ENCODE data around the gene TES. TPM values are rescaled to one million over a fixed set of nuclear protein-coding genes. Genes with fewer than 3 reads are reported as not detected.

TES gene
- total RNA-seq, 2 experiments from 2014 or later = 84.8 to 97.5 TPM

DNA sequence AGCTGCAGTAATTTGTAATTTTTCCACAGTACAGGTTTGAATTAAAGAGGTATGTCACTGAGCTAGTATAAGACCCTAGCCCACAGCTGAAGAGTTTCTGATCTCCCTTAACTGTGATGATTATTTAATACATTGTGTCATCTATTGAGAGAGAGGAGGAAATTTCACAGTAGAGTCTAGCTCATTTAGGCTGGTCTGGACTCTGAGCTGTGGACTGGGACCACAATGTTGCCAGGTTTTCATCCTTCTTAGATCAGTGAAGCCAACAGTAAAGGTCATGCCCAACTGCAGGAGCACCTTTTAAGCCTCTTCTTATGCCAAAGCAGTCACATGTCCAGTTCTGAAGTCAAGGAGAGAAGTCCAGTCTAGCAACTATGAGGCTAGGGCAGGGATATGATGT is 8.9 kb downstream of the TES start:
- ATAC-seq (no peak), DNase-seq (no peak)
- ChIA-PET POLR2A (interaction anchor here (0.8 kb wide), 1 partner anchor 9 kb away, joined by 5 read pairs; the partner anchor contains the start of gene TES), CTCF (interaction anchor here (0.6 to 2.5 kb wide), 8 partner anchors 9 to 46 kb away, joined by 3 to 8 read pairs (median 4); partner anchors contain the start of gene TES)
- no peaks in the 10 kb centered on the region for H3K27me3 Mint-ChIP-seq
- intact Hi-C loops (cut with DNase I, micrococcal nuclease) = loop anchor here (10.0 kb wide), 4 partner anchors 736 to 1966 kb away; partner anchors contain the start of genes MDFIC (in 2 of the 2), LSM8 (in 1 of the 2) and ST7 (in 1 of the 2)
- H3K4me1 Mint-ChIP-seq = peaks cover 85% of the 10 kb centered on the region
- no peak overlapping the region for H3K27ac Mint-ChIP-seq
- peaks cover 12% of the 10 kb centered on the region for H3K36me3 Mint-ChIP-seq (ENCODE audit: low read depth)
- no peaks in the 10 kb centered on the region for H3K9me3 Mint-ChIP-seq (ENCODE audit: low read depth)
- H3K4me3 Mint-ChIP-seq = no peak overlapping the region

DNA sequence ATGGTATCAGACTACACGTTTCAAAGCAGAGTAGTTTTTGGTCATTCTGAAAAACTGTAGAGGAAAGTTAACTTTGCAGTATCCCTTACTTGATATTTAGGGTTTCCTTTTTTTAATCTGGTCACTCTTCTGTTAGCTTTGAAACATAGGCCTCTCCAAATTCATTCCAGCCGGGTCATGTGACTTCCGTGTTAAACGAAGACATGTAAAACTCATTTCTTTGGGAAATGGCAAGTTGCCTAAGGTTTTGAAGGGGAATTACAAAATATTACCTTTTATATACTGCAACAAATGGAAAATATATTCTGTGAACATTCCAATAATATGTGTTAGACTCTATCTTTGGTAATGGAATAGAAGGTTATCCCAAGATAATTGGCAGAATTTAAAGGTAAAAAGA is 9.5 kb downstream of the TES start:
- DNase-seq = no peak
- ATAC-seq = no peak
- Mint-ChIP-seq H3K4me3 (no peak overlapping the region), H3K27ac (no peak overlapping the region), H3K36me3 (ENCODE audit: low read depth) (peaks cover 8% of the 10 kb centered on the region), H3K27me3 (no peaks in the 10 kb centered on the region), H3K4me1 (peaks cover 85% of the 10 kb centered on the region), H3K9me3 (ENCODE audit: low read depth) (no peaks in the 10 kb centered on the region)
- ChIA-PET CTCF (interaction anchor here (0.6 to 2.5 kb wide), 10 partner anchors 9 to 768 kb away, joined by 3 to 8 read pairs (median 4); partner anchors contain the start of gene TES), POLR2A (no interaction called here)
- intact Hi-C loops (cut with DNase I, micrococcal nuclease) = loop anchor here (10.0 kb wide), 4 partner anchors 735 to 1965 kb away; partner anchors contain the start of genes MDFIC (in 2 of the 2), LSM8 (in 1 of the 2) and ST7 (in 1 of the 2)

DNA sequence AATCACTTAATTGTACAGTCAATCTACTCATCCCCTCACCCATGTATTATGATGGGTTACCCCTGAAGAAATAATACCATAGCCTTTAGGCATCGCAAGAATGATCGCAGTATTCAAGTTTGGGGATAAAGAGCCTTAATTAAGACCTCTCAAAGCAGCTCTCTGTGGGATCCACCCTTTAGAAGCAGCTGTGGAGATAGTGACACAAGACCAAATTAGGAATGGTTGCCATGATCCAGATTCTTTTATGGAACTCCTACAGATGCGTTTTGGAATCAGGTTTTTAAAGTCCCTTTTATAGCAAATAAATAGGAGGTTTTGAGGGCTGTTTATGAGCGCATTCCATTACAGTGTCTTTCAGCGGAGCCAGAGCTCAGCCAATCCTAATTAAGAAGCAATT is 12.2 kb downstream of the TES start:
- ChIA-PET POLR2A (no interaction called here), CTCF (no interaction called here)
- Mint-ChIP-seq H3K27ac (no peak overlapping the region), H3K36me3 (ENCODE audit: low read depth) (peaks cover 2% of the 10 kb centered on the region), H3K4me3 (no peak overlapping the region), H3K4me1 (peaks cover 83% of the 10 kb centered on the region), H3K27me3 (no peaks in the 10 kb centered on the region), H3K9me3 (ENCODE audit: low read depth) (no peaks in the 10 kb centered on the region)
- no peak for DNase-seq
- no peak for ATAC-seq
- intact Hi-C loops (cut with DNase I, micrococcal nuclease) = no loop called here

DNA sequence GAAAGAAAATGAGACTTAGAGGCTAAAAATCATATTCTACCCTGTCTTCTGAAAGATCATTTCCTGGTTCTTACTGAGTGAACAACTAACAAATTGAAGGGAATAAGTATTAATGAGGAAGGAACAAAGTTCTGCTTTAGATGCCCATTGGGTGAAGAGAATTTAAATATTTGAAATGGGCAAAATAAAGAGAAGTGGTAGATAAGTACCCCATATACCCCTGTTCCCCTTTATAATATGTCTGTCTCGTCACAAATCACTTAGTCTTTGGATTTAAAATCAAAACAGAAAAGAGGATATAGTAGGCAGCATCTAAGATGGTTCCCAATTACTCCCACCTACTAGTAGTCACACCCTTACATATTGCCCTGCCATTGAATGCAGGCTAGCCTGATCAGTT is 13.2 kb downstream of the TES start:
- Mint-ChIP-seq H3K9me3 (ENCODE audit: low read depth) (no peaks in the 10 kb centered on the region), H3K27me3 (no peaks in the 10 kb centered on the region), H3K4me1 (peaks cover 83% of the 10 kb centered on the region), H3K4me3 (no peak overlapping the region), H3K27ac (peak overlapping the region; percentile 64), H3K36me3 (ENCODE audit: low read depth) (no peaks in the 10 kb centered on the region)
- no peak for DNase-seq
- no peak for ATAC-seq
- ChIA-PET CTCF (interaction anchor here (0.6 to 0.9 kb wide), 2 partner anchors 43 to 362 kb away, joined by 3 to 5 read pairs; no protein-coding TSS in a partner anchor), POLR2A (no interaction called here)
- intact Hi-C loops (cut with DNase I, micrococcal nuclease) = no loop called here

DNA sequence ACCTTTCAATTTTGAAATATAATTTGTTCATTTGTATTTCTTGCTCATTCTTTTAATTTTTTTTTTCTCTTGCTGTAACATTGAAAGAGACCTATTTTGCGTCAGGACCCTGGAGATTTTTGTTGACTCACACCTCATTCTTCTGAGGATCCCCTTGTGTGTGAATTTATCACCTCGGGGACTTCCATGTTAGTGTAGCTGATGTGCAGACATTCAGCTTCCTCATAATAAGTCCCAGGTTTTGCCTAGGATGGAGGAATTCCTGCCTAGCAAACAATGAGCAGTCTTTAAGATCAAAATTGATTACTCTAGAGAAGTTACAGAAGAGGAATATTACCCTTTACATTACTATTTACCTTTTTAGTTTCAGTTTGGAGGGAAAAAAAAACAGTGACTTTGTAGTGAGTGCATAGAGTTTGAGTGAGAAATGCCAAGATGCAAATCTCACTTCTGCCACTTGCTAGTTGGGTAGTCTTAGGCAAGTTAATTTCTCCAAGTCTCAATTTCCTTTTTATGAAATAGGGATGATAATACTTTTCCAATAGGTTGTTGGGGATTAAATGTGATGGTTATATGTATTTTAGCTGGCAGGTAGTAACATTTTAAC is 14.3 kb downstream of the TES start:
- H3K27me3 Mint-ChIP-seq = no peaks in the 10 kb centered on the region
- peaks cover 82% of the 10 kb centered on the region for H3K4me1 Mint-ChIP-seq
- H3K4me3 Mint-ChIP-seq = peak overlapping the region; percentile 7
- DNase-seq = no peak
- ChIA-PET CTCF (interaction anchor here (0.6 to 3.1 kb wide), 7 partner anchors 8 to 361 kb away, joined by 3 to 14 read pairs (median 5); partner anchors contain the start of gene TES), POLR2A (no interaction called here)
- peaks cover 4% of the 10 kb centered on the region for H3K36me3 Mint-ChIP-seq (ENCODE audit: low read depth)
- peak overlapping the region; percentile 64 for H3K27ac Mint-ChIP-seq
- no peaks in the 10 kb centered on the region for H3K9me3 Mint-ChIP-seq (ENCODE audit: low read depth)
- intact Hi-C loops (cut with DNase I, micrococcal nuclease) = loop anchor here (1.0 kb wide), 1 partner anchor 9 kb away; no protein-coding TSS in a partner anchor
- ATAC-seq = peak; percentile 65

DNA sequence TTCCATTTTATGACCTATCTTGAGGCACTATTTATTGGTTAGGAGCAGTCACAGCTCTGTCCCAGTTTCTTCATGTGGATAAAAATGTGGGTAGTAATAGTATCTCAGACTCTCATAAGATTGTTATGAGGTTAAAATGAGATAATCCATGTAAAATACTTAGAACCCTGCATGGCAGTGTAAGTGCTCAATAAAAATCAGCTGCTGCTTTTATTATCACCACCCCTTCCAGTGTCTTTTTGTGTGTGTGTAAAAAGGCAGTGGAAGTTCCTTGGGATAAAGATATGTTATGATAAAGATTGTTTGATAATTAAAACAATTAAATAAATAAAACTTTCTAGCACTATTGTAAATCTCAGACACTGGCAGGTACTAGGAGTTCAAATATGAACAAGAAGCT is 15.5 kb downstream of the TES start:
- intact Hi-C loops (cut with DNase I, micrococcal nuclease) = no loop called here
- ChIA-PET CTCF (interaction anchor here (1.1 to 3.1 kb wide), 6 partner anchors 10 to 50 kb away, joined by 3 to 14 read pairs (median 8); partner anchors contain the start of gene TES), POLR2A (no interaction called here)
- H3K4me3 Mint-ChIP-seq = no peak overlapping the region
- no peaks in the 10 kb centered on the region for H3K27me3 Mint-ChIP-seq
- no peaks in the 10 kb centered on the region for H3K9me3 Mint-ChIP-seq (ENCODE audit: low read depth)
- no peak for ATAC-seq
- H3K36me3 Mint-ChIP-seq (ENCODE audit: low read depth) = peaks cover 4% of the 10 kb centered on the region
- H3K4me1 Mint-ChIP-seq = peaks cover 83% of the 10 kb centered on the region
- no peak overlapping the region for H3K27ac Mint-ChIP-seq
- no peak for DNase-seq

DNA sequence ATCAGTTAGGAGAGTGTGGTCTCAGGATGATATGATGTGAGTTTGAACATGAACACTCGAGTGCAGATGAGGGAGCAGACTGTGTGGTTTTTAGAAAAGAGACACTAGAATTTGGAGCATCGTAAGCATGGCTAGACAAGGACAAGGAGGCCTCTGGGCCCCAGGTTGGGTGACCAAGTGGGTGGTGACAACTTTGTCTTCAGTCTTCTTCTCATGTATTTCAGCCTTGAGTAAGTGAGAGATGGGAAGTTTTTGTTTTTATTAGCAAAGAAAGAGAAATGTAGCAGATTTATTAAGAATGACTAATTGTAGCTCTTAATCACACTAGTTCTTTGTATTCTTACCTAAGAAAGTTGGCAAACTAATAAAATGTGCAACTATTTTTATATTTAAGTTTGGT is 16.3 kb downstream of the TES start:
- POLR2A ChIA-PET = no interaction called here
- H3K27me3 Mint-ChIP-seq = no peaks in the 10 kb centered on the region

DNA sequence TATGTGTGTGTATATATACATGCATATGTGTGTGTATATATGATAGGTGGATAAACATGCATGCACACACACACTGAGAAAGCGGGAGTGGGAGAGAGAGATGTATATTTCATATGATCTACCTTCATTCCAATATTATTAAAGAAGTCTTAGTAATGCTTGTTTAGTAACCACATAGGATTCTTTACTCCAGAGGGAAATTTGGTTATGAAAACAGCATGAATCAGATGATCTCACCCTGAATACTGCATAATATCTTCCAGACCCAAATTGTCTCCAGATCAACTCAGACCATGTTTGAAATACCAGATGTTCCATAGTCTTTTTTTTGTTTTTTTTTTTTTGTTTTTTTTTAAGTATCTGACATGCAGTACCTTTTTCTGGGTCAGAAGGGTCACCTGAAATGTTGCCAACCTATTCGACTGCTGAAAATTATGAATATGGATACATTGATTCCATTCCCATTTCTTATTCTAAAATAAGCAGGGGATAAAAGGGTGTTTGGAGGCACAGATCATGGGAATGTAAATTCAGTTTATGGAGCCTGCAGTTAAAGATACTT is 17.4 kb downstream of the TES start:
- intact Hi-C loops (cut with DNase I, micrococcal nuclease) = no loop called here
- H3K9me3 Mint-ChIP-seq (ENCODE audit: low read depth) = no peaks in the 10 kb centered on the region
- peaks cover 4% of the 10 kb centered on the region for H3K36me3 Mint-ChIP-seq (ENCODE audit: low read depth)
- H3K4me1 Mint-ChIP-seq = peaks cover 86% of the 10 kb centered on the region
- CTCF ChIA-PET = interaction anchor here (0.8 to 15.7 kb wide), 2 partner anchors 39 to 47 kb away, joined by 3 to 293 read pairs; no protein-coding TSS in a partner anchor
- POLR2A ChIA-PET = no interaction called here
- H3K27me3 Mint-ChIP-seq = no peaks in the 10 kb centered on the region
- no peak overlapping the region for H3K27ac Mint-ChIP-seq
- DNase-seq (no peak), ATAC-seq (no peak)
- H3K4me3 Mint-ChIP-seq = no peak overlapping the region

More for the DNA sequence above, 16.3 kb downstream of the TES start:
- Mint-ChIP-seq H3K9me3 (ENCODE audit: low read depth) (no peaks in the 10 kb centered on the region), H3K4me3 (no peak overlapping the region), H3K36me3 (ENCODE audit: low read depth) (peaks cover 4% of the 10 kb centered on the region), H3K4me1 (peaks cover 86% of the 10 kb centered on the region), H3K27ac (no peak overlapping the region)
- DNase-seq = no peak
- CTCF ChIA-PET = interaction anchor here (1.1 to 3.1 kb wide), 4 partner anchors 10 to 46 kb away, joined by 4 to 11 read pairs (median 8); partner anchors contain the start of gene TES
- intact Hi-C loops (cut with DNase I, micrococcal nuclease) = no loop called here
- no peak for ATAC-seq

DNA sequence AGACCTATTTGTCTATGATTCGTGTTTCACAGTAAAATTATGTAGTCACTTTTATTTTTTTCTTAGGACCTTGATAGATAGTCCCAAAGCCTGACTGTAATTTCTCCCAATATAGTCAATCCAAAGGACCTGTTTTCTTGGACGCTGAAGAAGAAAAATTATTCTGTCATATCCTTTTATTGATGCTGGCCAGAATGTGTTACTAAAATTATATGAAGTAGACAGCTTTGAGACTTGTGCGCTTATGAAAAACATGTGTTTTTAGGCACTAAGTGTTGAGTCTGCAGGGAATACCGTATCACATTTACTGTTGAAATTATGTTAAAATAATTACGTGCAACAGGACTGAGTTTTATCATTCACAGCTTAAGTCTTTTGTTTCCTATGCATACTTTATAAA is 17.9 kb downstream of the TES start:
- H3K27ac Mint-ChIP-seq = no peak overlapping the region
- DNase-seq (no peak), ATAC-seq (no peak)
- H3K9me3 Mint-ChIP-seq (ENCODE audit: low read depth) = no peaks in the 10 kb centered on the region
- peaks cover 90% of the 10 kb centered on the region for H3K4me1 Mint-ChIP-seq
- intact Hi-C loops (cut with DNase I, micrococcal nuclease) = no loop called here
- no peak overlapping the region for H3K4me3 Mint-ChIP-seq
- H3K27me3 Mint-ChIP-seq = no peaks in the 10 kb centered on the region
- ChIA-PET POLR2A (no interaction called here), CTCF (interaction anchor here (0.8 to 15.7 kb wide), 2 partner anchors 40 to 47 kb away, joined by 3 to 293 read pairs; no protein-coding TSS in a partner anchor)
- peaks cover 4% of the 10 kb centered on the region for H3K36me3 Mint-ChIP-seq (ENCODE audit: low read depth)

DNA sequence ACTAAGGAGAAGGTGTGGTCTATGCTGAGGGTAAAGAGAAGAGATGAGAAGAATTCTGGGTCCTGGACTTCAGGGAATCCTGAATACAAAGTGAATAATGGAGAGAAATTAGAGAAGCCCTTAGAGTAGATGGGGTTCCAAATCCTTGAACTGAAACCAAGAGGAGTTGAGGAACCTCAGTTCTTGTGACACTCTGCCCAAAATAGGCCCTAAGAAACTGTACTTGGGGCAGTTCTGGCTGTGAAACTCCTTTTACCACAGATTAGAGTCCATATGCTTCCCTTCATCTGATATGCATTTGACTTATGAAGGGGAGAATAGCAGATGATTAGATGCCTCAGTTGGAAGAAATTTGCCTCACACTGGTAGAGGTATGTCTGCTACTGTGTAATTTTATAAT is 19.0 kb downstream of the TES start:
- Mint-ChIP-seq H3K9me3 (ENCODE audit: low read depth) (no peaks in the 10 kb centered on the region), H3K27ac (peak overlapping the region; percentile 68), H3K4me3 (no peak overlapping the region), H3K27me3 (no peaks in the 10 kb centered on the region), H3K36me3 (ENCODE audit: low read depth) (peaks cover 4% of the 10 kb centered on the region), H3K4me1 (peaks cover 86% of the 10 kb centered on the region)
- CTCF ChIA-PET = interaction anchor here (1.4 to 15.7 kb wide), 4 partner anchors 10 to 48 kb away, joined by 4 to 293 read pairs (median 9); no protein-coding TSS in a partner anchor
- no peak for ATAC-seq
- DNase-seq = no peak
- intact Hi-C loops (cut with DNase I, micrococcal nuclease) = no loop called here
- POLR2A ChIA-PET = no interaction called here

DNA sequence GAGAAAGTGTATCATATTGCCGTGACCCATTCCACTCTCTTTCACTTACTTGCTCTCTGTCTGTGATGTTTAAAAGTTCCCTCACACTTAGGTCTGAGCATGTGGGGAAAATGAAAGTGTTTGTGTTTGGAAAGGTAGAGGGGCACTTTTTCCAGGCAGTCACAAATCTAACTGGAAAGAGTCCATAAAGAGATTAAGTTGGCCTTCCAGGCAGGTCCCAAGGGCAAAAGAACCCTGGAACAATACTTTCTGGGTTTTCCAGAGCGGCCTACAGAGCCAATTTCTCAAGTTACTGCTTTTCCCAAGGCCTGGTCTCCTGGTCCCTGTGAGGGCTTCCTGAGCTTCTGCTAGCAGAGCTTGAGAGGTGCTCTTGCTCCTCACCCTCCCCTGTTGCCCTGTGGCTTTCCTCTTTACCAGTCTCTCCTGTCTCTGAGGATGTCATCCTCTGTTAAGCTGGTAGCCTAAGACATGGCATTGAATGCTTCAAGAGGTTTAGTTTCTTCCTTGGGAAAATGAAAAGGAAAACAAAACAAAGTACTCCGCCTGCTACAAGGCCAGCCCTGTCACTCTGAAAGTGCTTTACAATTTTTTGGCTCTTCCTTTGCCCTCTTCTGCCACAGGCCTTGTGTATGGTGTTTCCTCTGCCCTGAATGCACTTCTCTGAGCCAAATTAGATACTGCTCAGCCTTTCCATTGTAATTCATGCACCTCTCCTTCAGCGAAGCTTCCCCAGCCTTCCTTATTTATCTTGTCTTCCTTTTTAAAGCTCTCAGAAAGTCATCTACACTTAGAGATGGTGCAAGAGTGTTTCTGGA is 20.1 kb downstream of the TES start:
- Mint-ChIP-seq H3K27me3 (no peaks in the 10 kb centered on the region), H3K27ac (peak overlapping the region; percentile 82), H3K36me3 (ENCODE audit: low read depth) (peaks cover 4% of the 10 kb centered on the region), H3K4me1 (peaks cover 85% of the 10 kb centered on the region), H3K9me3 (ENCODE audit: low read depth) (no peaks in the 10 kb centered on the region), H3K4me3 (no peak overlapping the region)
- CTCF ChIA-PET = interaction anchor here (0.7 to 15.7 kb wide), 9 partner anchors 9 to 1310 kb away, joined by 3 to 293 read pairs (median 4); partner anchors contain the start of gene TES
- DNase-seq (no peak), ATAC-seq (peak; percentile 25)
- intact Hi-C loops (cut with DNase I, micrococcal nuclease) = no loop called here
- POLR2A ChIA-PET = interaction anchor here (0.9 to 1.1 kb wide), 2 partner anchors 20 to 50 kb away, joined by 3 read pairs; partner anchors contain the start of gene TES

Data from activated CD4-positive, alpha-beta T cell treated with anti-CD3 and anti-CD28 coated beads for 36 hours (primary cell).